GM19193 (cell line): ENCODE measurements around the gene SPTBN4.

Experiments used
- POLR2A ChIP-seq: IDR thresholded peaks from 4 replicates; pipeline ENCODE4 v1.6.1; 2011; ENCODE audit not compliant: insufficient read depth, insufficient read length; ENCODE audit errors: extremely low read depth

Gene SPTBN4

GRCh38 chr19:40556953-40557530 lies 90.2 kb downstream of the SPTBN4 start:
- TF ChIP-seq POLR2A, result no peak

GRCh38 chr19:40559394-40559793 lies 92.6 kb downstream of the SPTBN4 start:
- no peak for TF ChIP-seq POLR2A

- TF ChIP-seq POLR2A, result no peak
Measured at GRCh38 chr19:40560092-40560507, 93.3 kb downstream of the SPTBN4 start.

- TF ChIP-seq POLR2A, result no peak
Measured at GRCh38 chr19:40561947-40562346, 95.1 kb downstream of the SPTBN4 start.

- no peak for TF ChIP-seq POLR2A
Measured at GRCh38 chr19:40565355-40565754, 98.6 kb downstream of the SPTBN4 start.

- no peak for TF ChIP-seq POLR2A
Measured at GRCh38 chr19:40565910-40566495, 99.2 kb downstream of the SPTBN4 start.

GRCh38 chr19:40567040-40567749 lies 100.4 kb downstream of the SPTBN4 start:
- no peak for TF ChIP-seq POLR2A

- TF ChIP-seq POLR2A, result no peak
Measured at GRCh38 chr19:40567750-40568494, 101.1 kb downstream of the SPTBN4 start.

- no peak for TF ChIP-seq POLR2A
Measured at GRCh38 chr19:40570313-40571004, 103.7 kb downstream of the SPTBN4 start.

GRCh38 chr19:40571005-40571318 lies 104.2 kb downstream of the SPTBN4 start:
- TF ChIP-seq POLR2A, result no peak

GRCh38 chr19:40571831-40572495 lies 105.2 kb downstream of the SPTBN4 start:
- TF ChIP-seq POLR2A, result no peak

- TF ChIP-seq POLR2A, result no peak
Measured at GRCh38 chr19:40575326-40575725, 108.5 kb downstream of the SPTBN4 start.

- no peak for TF ChIP-seq POLR2A
Measured at GRCh38 chr19:40576151-40576584, 109.4 kb downstream of the SPTBN4 start.
